ENCODE data around the gene CNOT8.

GRCh38 chr5:154813736-154814135 is 44.7 kb upstream of the CNOT8 start:
- TF ChIP-seq FOXM1 (IDR thresholded peaks at IDR 0.05; ENCODE audit: low read depth) (no peak), CTCF (IDR thresholded peaks at IDR 0.05) (no peak)
